ENCODE measurements around the gene SDHD. TPM values are rescaled to one million over a fixed set of nuclear protein-coding genes. Genes with fewer than 3 reads are reported as not detected.

The SDHD gene
- total and polyA plus RNA-seq, 4 experiments from 2014 or later: 61.2 to 302 (median 112) TPM

GRCh38 chr11:112049777-112050176 is 36.9 kb upstream of the SDHD start:
- peak overlapping the region in 1 of 7 donors; percentile 70 for H3K27ac Mint-ChIP-seq
- CTCF ChIA-PET (ENCODE audit: partially characterized antibody): no interaction called here
- POLR2A ChIA-PET (ENCODE audit: partially characterized antibody): no interaction called here

GRCh38 chr11:112050721-112051120 is 36.0 kb upstream of the SDHD start:
- Histone ChIP-seq H3K4me3 (ENCODE audit: low read length in 2 of 2) (no peak overlapping the region), H3K27me3 (ENCODE audit: insufficient read depth, low read length) (no peaks in the 10 kb centered on the region), H3K4me1 (ENCODE audit: insufficient read depth, low read length) (no peaks in the 10 kb centered on the region), H3K27ac (ENCODE audit: low read depth, low read length) (no peak overlapping the region), H3K9me3 (ENCODE audit: control insufficient read depth in 1 of 2, low read length in 2 of 2) (no peaks in the 10 kb centered on the region), H3K36me3 (ENCODE audit: insufficient read depth, low read length) (peaks cover 29% of the 10 kb centered on the region)
- ChIA-PET POLR2A (ENCODE audit: partially characterized antibody) (interaction anchor here (0.6 kb wide), 1 partner anchor 744 kb away, joined by 3 read pairs; no protein-coding TSS in a partner anchor), CTCF (ENCODE audit: partially characterized antibody) (no interaction called here)
- Mint-ChIP-seq H3K36me3 (peaks cover 64 to 79% of the 10 kb centered on the region in 2 donors), H3K4me3 (no peak overlapping the region), H3K9me3 (no peaks in the 10 kb centered on the region), H3K4me1 (peaks cover 6 to 10% (median 8%) of the 10 kb centered on the region in 4 donors), H3K27me3 (no peaks in the 10 kb centered on the region), H3K27ac (peak overlapping the region in 1 of 7 donors; percentile 32)
- DNase-seq: no peak
- intact Hi-C loops (cut with micrococcal nuclease): loop anchor here (10.0 kb wide), 1 partner anchor 64 kb away; no protein-coding TSS in a partner anchor

More at GRCh38 chr11:112049777-112050176, 36.9 kb upstream of the SDHD start:
- Histone ChIP-seq H3K4me3 (ENCODE audit: low read length in 2 of 2) (no peak overlapping the region), H3K27me3 (ENCODE audit: insufficient read depth, low read length) (no peaks in the 10 kb centered on the region), H3K27ac (ENCODE audit: low read depth, low read length) (no peak overlapping the region), H3K9me3 (ENCODE audit: control insufficient read depth in 1 of 2, low read length in 2 of 2) (no peaks in the 10 kb centered on the region), H3K4me1 (ENCODE audit: insufficient read depth, low read length) (no peaks in the 10 kb centered on the region), H3K36me3 (ENCODE audit: insufficient read depth, low read length) (peaks cover 27% of the 10 kb centered on the region)
- H3K4me3 Mint-ChIP-seq: no peak overlapping the region
- no peaks in the 10 kb centered on the region for H3K27me3 Mint-ChIP-seq
- intact Hi-C loops (cut with micrococcal nuclease): loop anchor here (10.0 kb wide), 1 partner anchor 65 kb away; no protein-coding TSS in a partner anchor
- peaks cover 6 to 10% (median 8%) of the 10 kb centered on the region in 4 donors for H3K4me1 Mint-ChIP-seq
- H3K36me3 Mint-ChIP-seq: peaks cover 68 to 83% of the 10 kb centered on the region in 2 donors
- no peaks in the 10 kb centered on the region for H3K9me3 Mint-ChIP-seq
- DNase-seq: no peak

- Mint-ChIP-seq H3K4me3 (no peak overlapping the region), H3K27me3 (no peaks in the 10 kb centered on the region), H3K9me3 (no peaks in the 10 kb centered on the region), H3K36me3 (peaks cover 59 to 76% of the 10 kb centered on the region in 2 donors), H3K27ac (peak overlapping the region in 1 of 7 donors; percentile 22), H3K4me1 (peaks cover 6 to 10% (median 8%) of the 10 kb centered on the region in 4 donors)
- H3K27ac ChIP-seq (ENCODE audit: low read depth, low read length): no peak overlapping the region
- no peaks in the 10 kb centered on the region for H3K27me3 ChIP-seq (ENCODE audit: insufficient read depth, low read length)
- no peaks in the 10 kb centered on the region for H3K9me3 ChIP-seq (ENCODE audit: control insufficient read depth in 1 of 2, low read length in 2 of 2)
- no peak overlapping the region for H3K4me3 ChIP-seq (ENCODE audit: low read length in 2 of 2)
- ChIA-PET CTCF (ENCODE audit: partially characterized antibody) (interaction anchor here (1.2 kb wide), 1 partner anchor 114 kb away, joined by 3 read pairs; no protein-coding TSS in a partner anchor), POLR2A (ENCODE audit: partially characterized antibody) (no interaction called here)
- H3K36me3 ChIP-seq (ENCODE audit: insufficient read depth, low read length): peaks cover 29% of the 10 kb centered on the region
- DNase-seq: no peak
- intact Hi-C loops (cut with micrococcal nuclease): loop anchor here (10.0 kb wide), 1 partner anchor 63 kb away; no protein-coding TSS in a partner anchor
- no peaks in the 10 kb centered on the region for H3K4me1 ChIP-seq (ENCODE audit: insufficient read depth, low read length)
These were observed 34.9 kb upstream of the SDHD start for GRCh38 chr11:112051768-112052167.

- no peaks in the 10 kb centered on the region for H3K4me1 ChIP-seq (ENCODE audit: insufficient read depth, low read length)
- H3K9me3 ChIP-seq (ENCODE audit: control insufficient read depth in 1 of 2, low read length in 2 of 2): no peaks in the 10 kb centered on the region
- H3K27ac Mint-ChIP-seq: peak overlapping the region in 1 of 7 donors; percentile 70
- CTCF ChIA-PET (ENCODE audit: partially characterized antibody): no interaction called here
- no peak overlapping the region for H3K4me3 Mint-ChIP-seq
- intact Hi-C loops (cut with micrococcal nuclease): loop anchor here (10.0 kb wide), 1 partner anchor 58 kb away; no protein-coding TSS in a partner anchor
- H3K4me1 Mint-ChIP-seq: peaks cover 0 to 2% (median 0%) of the 10 kb centered on the region in 4 donors
- no peaks in the 10 kb centered on the region for H3K9me3 Mint-ChIP-seq
- no peak overlapping the region for H3K4me3 ChIP-seq (ENCODE audit: low read length in 2 of 2)
- H3K27me3 Mint-ChIP-seq: no peaks in the 10 kb centered on the region
- H3K36me3 Mint-ChIP-seq: peaks cover 50 to 58% of the 10 kb centered on the region in 2 donors
- POLR2A ChIA-PET (ENCODE audit: partially characterized antibody): interaction anchor here (1.2 kb wide), 1 partner anchor 31 kb away, joined by 3 read pairs; no protein-coding TSS in a partner anchor
- no peak for DNase-seq
- H3K27ac ChIP-seq (ENCODE audit: low read depth, low read length): no peak overlapping the region
- H3K36me3 ChIP-seq (ENCODE audit: insufficient read depth, low read length): peaks cover 37% of the 10 kb centered on the region
- H3K27me3 ChIP-seq (ENCODE audit: insufficient read depth, low read length): no peaks in the 10 kb centered on the region
These were observed 29.5 kb upstream of the SDHD start for GRCh38 chr11:112057170-112057569.

- Mint-ChIP-seq H3K9me3 (no peaks in the 10 kb centered on the region), H3K4me3 (no peak overlapping the region), H3K36me3 (peaks cover 51 to 60% of the 10 kb centered on the region in 2 donors), H3K27ac (no peak overlapping the region), H3K27me3 (no peaks in the 10 kb centered on the region), H3K4me1 (peaks cover 0 to 2% (median 0%) of the 10 kb centered on the region in 4 donors)
- CTCF ChIA-PET (ENCODE audit: partially characterized antibody): no interaction called here
- intact Hi-C loops (cut with micrococcal nuclease): loop anchor here (10.0 kb wide), 1 partner anchor 57 kb away; no protein-coding TSS in a partner anchor
- Histone ChIP-seq H3K27me3 (ENCODE audit: insufficient read depth, low read length) (no peaks in the 10 kb centered on the region), H3K9me3 (ENCODE audit: control insufficient read depth in 1 of 2, low read length in 2 of 2) (no peaks in the 10 kb centered on the region), H3K36me3 (ENCODE audit: insufficient read depth, low read length) (peaks cover 37% of the 10 kb centered on the region), H3K27ac (ENCODE audit: low read depth, low read length) (no peak overlapping the region), H3K4me3 (ENCODE audit: low read length in 2 of 2) (no peak overlapping the region), H3K4me1 (ENCODE audit: insufficient read depth, low read length) (no peaks in the 10 kb centered on the region)
- POLR2A ChIA-PET (ENCODE audit: partially characterized antibody): no interaction called here
- no peak for DNase-seq
These were observed 28.6 kb upstream of the SDHD start for GRCh38 chr11:112058103-112058502.

- intact Hi-C loops (cut with micrococcal nuclease): no loop called here
- H3K36me3 ChIP-seq (ENCODE audit: insufficient read depth, low read length): peaks cover 19% of the 10 kb centered on the region
- no peak overlapping the region for H3K4me3 Mint-ChIP-seq
These were observed 23.8 kb upstream of the SDHD start for GRCh38 chr11:112062923-112063322.

GRCh38 chr11:112073941-112074811 is 12.5 kb upstream of the SDHD start, which contains the start of the genes NKAPD1 and PIH1D2:
Gene NKAPD1, plus strand, starts transcription at chr11:112074299. Its CDS starts 1,276 bp downstream, at chr11:112075575.
Gene PIH1D2, minus strand, starts transcription at chr11:112074017. Its CDS starts 843 bp downstream, at chr11:112073174.
- H3K36me3 ChIP-seq (ENCODE audit: insufficient read depth, low read length): peaks cover 26% of the 10 kb centered on the region
- peak within 1 kb of the TSS; percentile 96 to 97 for H3K4me3 ChIP-seq (ENCODE audit: low read length in 2 of 2)
- intact Hi-C loops (cut with micrococcal nuclease): loop anchor here (1.0 to 2.0 kb wide), 4 partner anchors 12 to 195 kb away; partner anchors contain the start of genes CFAP68, DLAT, FDXACB1 and SDHD
- POLR2A ChIA-PET (ENCODE audit: partially characterized antibody): interaction anchor here (1.0 to 4.0 kb wide), 3 partner anchors 12 to 147 kb away, joined by 3 to 18 read pairs (median 5); partner anchors contain the start of genes SDHD and TIMM8B
- peaks cover 23% of the 10 kb centered on the region for H3K4me1 ChIP-seq (ENCODE audit: insufficient read depth, low read length)
- CTCF ChIA-PET (ENCODE audit: partially characterized antibody): interaction anchor here (0.9 to 1.6 kb wide), 5 partner anchors 10 to 147 kb away, joined by 3 to 4 read pairs (median 3); no protein-coding TSS in a partner anchor
- Mint-ChIP-seq H3K36me3 (peaks cover 12 to 33% of the 10 kb centered on the region in 2 donors), H3K4me1 (peaks cover 26 to 36% (median 30%) of the 10 kb centered on the region in 4 donors), H3K27ac (peak within 1 kb of the TSS; percentile 79 to 98 (median 96)), H3K27me3 (peaks cover 6 to 8% of the 10 kb centered on the region in 2 donors), H3K4me3 (peak within 1 kb of the TSS; percentile 85 to 97 (median 94)), H3K9me3 (peaks cover 0 to 4% (median 0%) of the 10 kb centered on the region in 8 donors)
- DNase-seq: peak; percentile 85 to 90 (median 86)
- no peaks in the 10 kb centered on the region for H3K9me3 ChIP-seq (ENCODE audit: control insufficient read depth in 1 of 2, low read length in 2 of 2)
- no peaks in the 10 kb centered on the region for H3K27me3 ChIP-seq (ENCODE audit: insufficient read depth, low read length)
- peak within 1 kb of the TSS; percentile 80 for H3K27ac ChIP-seq (ENCODE audit: low read depth, low read length)

More at GRCh38 chr11:112062923-112063322, 23.8 kb upstream of the SDHD start:
- Mint-ChIP-seq H3K27ac (no peak overlapping the region), H3K9me3 (no peaks in the 10 kb centered on the region), H3K4me1 (no peaks in the 10 kb centered on the region), H3K27me3 (no peaks in the 10 kb centered on the region), H3K36me3 (peaks cover 27 to 29% of the 10 kb centered on the region in 2 donors)
- no peaks in the 10 kb centered on the region for H3K9me3 ChIP-seq (ENCODE audit: control insufficient read depth in 1 of 2, low read length in 2 of 2)
- no peaks in the 10 kb centered on the region for H3K27me3 ChIP-seq (ENCODE audit: insufficient read depth, low read length)
- H3K4me3 ChIP-seq (ENCODE audit: low read length in 2 of 2): no peak overlapping the region
- CTCF ChIA-PET (ENCODE audit: partially characterized antibody): no interaction called here
- H3K27ac ChIP-seq (ENCODE audit: low read depth, low read length): no peak overlapping the region
- POLR2A ChIA-PET (ENCODE audit: partially characterized antibody): no interaction called here
- no peak for DNase-seq
- H3K4me1 ChIP-seq (ENCODE audit: insufficient read depth, low read length): no peaks in the 10 kb centered on the region
